ENCODE results near the gene ANO6. TPM values are rescaled to one million over a fixed set of nuclear protein-coding genes. Genes with fewer than 3 reads are reported as not detected.

Gene ANO6
- total RNA-seq, 1 donor from 2014 or later, result 48.6 TPM

GRCh38 chr12:45400991-45401390 lies 185.1 kb downstream of the ANO6 start:
- DNase-seq (ENCODE audit: low read depth in 2 of 2), result no peak

DNA sequence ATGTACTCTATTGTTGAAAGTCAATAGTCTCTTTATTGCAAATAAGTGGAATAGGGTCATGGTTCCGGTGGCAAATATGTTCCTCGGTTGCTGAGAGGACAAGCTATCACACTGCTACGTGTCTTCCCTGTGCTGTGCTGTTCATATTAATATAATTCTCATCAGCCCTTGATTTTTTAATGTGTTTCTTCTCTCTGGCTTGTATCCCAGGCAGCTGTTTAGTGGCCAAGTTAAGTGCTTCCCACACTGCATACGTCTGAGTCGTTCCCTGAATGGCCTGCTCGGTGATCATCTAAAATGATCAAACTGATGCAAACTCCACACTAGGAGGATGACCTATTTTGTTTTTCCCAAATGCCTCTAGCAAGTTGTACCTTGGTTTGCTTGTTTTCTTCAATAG lies 186.4 kb downstream of the ANO6 start:
- DNase-seq (ENCODE audit: low read depth in 2 of 2), result no peak

DNA sequence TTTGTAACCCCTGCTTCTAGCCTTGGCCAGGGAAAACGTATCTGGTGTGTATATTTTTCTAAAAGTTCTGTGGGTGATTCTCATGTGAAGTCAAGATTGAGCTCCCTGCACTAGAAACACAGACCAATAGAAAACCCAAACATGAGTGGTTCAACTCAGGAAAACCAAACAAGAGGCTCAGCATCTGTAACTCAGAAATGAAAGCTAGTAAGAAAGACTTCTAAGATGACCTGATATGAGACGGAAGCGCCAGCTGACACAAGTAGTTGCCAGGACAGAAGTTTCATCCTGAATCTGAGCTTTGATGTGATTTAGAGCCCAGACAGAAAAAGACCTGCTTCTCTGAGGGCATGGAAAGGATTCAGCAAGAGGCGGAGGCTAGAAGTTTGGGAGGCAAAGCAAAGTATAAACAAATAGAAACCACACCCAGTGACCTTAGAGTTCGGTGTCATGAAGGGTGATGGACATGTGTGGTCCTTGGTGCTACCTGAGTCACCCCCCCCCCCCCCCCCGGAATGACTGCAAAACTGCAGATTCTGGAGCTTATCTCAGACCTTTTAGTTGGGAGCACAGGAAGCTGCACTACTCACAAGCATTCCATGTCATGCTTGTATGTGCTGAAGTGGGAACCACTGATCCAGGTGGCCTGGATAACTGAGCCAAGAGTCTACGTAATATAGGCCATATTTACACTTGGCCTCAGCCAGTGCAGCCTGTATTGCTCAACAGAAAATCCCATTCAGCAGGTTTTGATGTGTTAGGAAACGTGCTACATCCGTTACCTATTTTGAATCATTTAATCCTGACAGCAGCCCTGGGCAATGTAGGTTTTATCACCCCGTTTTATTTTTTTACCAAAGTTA lies 191.3 kb downstream of the ANO6 start:
- no peak for DNase-seq (ENCODE audit: low read depth in 2 of 2)

DNA sequence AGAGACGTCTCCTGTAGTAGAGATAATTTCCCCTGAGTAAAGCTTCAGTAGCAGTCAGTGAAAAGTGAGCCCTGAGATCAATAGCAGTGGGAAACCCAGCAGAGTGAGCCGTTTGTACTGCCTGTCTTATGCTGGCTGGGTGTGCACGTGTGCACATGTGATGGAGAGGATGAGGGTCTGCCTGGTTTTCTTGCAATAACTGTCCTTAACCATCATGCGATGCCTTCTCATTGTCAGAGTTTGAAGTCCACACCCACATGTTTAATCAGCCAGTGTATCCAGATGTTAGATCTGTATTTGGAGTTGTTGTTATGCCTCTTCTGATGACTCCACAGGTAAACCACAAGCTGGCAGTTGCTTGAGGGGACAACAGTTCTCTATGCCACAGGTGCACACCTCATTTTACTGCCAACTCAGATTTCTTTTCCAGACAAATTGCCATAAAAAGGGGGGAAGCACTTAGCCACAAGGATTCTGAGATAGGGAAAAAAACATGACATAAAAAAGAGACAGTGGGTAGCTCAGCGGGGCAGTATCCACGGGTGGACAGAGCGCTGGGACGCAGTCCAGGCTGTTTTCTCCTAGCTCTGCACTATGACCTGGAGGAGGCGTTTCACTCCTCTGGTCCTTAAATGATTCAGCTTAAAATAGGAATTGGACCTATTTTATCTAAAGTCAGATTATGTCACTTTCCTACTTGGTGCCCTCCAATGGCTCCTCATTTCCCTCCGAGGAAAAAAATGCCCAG lies 192.3 kb downstream of the ANO6 start:
- no peak for DNase-seq (ENCODE audit: low read depth in 2 of 2)

- no peak for DNase-seq (ENCODE audit: low read depth in 2 of 2)
Measured at GRCh38 chr12:45408729-45409114, 192.8 kb downstream of the ANO6 start.

DNA sequence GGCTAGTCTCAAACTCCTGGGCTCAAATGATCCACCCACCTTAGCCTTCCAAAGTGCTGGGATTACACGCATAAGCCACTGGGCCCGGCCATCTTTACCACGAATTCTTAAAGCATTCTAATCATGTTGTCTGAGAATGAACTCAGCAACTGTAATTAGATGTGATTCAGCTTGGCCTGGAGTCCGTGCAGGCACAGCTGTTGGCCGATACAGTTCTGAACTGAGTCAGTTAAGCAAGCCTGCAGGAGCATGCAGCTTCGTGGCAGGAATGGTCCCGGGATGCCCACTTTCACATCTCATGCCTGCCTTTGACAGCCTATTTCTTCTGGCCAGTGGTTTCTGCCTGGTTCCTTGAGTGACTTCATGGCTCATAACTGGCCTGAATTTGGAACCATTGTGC lies 194.1 kb downstream of the ANO6 start:
- no peak for DNase-seq (ENCODE audit: low read depth in 2 of 2)

DNA sequence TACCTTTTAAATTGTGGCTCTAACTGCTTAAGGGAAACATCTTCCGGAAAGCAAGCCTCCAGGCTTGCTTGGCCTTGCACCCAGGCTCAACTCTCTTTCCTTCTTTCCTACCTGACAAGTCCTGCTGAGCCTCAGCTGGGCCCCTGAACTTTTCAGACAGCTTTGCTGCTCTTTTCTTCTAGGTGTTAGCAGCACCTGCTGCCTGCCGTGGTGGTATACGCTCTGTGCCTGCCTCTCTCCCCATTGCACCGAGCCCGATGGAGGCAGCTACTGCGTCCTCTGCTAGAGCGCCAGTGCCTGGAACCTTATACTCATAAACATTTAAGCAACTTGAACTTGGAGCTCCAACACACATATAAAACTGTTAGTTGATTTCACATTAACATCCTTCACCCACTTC lies 195.7 kb downstream of the ANO6 start:
- no peak for DNase-seq (ENCODE audit: low read depth in 2 of 2)

DNA sequence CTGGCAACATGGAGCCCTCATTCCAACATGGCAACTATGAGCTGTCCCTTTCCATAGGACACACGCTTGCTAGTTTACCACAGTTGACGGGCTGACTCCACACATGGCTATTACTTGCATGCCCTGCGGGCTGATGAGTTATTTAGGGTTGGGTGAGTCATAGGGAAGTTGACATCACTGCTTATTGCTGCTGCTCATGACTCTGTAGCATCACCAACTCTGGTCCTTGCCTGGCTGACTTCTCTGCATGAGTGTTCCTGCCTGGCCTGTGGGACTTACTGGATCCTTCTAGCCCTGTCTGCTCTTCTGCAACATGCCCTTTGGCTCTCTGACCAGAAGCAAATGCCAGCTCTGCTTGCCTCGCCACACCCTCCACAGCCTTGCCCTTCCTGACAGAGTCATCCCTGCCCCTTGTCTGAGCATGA lies 199.5 kb downstream of the ANO6 start:
- peak; percentile 67 to 99 for DNase-seq (ENCODE audit: low read depth in 2 of 2)

DNA sequence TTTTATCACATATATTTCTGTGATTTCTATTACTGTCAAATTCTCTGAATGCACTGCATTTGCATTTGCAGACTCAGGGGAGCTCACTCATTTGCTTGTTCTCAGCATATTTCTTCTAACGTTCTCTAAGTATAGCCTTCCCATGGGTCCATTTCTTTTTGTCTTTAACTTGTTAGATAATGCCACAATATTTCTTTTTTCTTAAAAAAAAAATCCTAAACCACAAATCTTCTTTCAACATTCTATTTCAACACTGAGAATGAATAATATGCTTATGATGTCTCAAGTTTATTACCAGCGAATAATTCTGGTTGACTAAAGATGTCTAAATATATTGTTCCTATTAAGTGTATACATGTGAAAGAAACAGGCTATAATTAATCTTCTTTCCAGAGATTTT lies 200.2 kb downstream of the ANO6 start:
- DNase-seq (ENCODE audit: low read depth in 2 of 2), result no peak

DNA sequence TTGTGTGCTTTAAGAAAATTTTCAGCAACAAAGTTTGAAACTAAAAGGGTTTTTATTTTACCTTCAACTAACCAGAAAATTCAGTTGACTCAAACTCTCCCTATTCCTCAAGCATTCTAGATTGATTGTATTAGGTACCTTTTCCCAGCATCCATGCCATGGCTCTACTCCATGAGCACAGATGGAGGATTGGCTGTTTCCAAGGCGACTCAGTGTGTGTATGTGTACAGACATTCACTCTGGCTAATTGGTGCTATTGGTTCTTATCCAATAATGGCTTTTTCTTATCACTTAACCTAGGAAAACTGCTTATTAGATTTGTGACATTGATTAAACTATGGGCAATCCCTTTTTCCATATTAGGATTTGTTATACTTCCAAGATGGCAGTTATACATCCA lies 202.6 kb downstream of the ANO6 start:
- DNase-seq (ENCODE audit: low read depth in 2 of 2), result no peak

DNA sequence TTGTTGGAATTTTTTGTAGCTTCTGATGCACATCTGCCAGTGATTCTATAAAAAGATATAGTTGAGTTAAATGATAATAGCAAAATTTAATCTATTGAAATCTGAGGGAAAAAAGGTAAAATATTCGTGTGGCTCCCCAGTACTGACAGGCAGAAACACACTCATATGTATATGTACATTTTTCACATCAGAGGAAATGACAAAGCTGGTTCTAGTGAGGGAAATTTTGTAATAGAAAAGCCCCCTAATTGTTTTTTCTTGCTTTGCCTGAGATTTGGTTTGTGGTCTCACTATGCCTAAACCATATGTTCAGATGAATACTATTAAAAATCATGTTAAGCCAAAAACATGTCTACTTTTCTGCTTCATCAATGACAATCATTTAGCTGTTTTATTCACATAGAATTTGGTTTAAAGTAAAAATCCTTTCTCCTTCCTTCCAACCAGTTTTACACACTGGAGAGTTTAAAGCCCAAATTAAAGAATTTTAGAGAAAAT lies 203.5 kb downstream of the ANO6 start:
- no peak for DNase-seq (ENCODE audit: low read depth in 2 of 2)

- no peak for DNase-seq (ENCODE audit: low read depth in 2 of 2)
Measured at GRCh38 chr12:45421736-45422135, 205.8 kb downstream of the ANO6 start.

DNA sequence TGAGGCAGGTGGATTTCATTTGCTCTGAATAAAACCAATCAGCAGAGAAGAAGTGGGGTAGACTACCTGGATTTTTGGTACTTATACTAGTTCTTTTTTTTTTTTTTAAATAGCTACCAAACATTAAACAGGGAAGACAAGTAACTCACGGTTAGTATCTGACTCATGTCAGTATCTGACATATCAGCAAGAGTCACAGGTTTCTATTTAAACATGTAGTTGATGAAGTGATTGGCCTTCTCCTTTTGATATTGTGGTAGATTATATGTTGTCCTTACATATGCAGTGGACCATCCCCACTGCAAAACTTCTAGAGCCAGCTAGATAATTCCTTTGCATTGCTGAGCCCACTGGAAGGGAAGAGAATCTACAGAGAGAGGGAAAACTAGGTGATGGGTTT lies 208.0 kb downstream of the ANO6 start:
- no peak for DNase-seq (ENCODE audit: low read depth in 2 of 2)

DNA sequence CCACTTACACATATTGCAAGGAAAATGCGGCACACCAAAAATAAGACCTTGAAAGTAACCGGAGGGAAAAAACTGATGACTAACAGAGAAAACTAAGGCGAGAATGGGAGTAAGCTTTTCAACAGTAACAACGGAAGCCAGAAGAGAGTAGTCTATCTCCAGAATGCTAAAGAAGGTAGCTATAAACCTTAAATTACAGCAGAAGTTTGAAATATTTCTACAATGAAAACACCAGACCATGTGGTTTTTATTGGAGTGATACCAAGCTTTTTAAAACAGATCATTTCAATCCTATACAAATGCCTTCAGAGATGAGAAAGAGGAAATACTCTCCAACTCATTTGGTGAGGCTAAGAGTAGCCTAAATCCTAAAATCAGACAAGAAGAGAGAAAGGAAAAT lies 209.5 kb downstream of the ANO6 start:
- no peak for DNase-seq (ENCODE audit: low read depth in 2 of 2)

GRCh38 chr12:45426294-45426693 lies 210.4 kb downstream of the ANO6 start:
- no peak for DNase-seq (ENCODE audit: low read depth in 2 of 2)

GRCh38 chr12:45427042-45427441 lies 211.1 kb downstream of the ANO6 start:
- no peak for DNase-seq (ENCODE audit: low read depth in 2 of 2)

GRCh38 chr12:45429831-45430230 lies 213.9 kb downstream of the ANO6 start:
- no peak for DNase-seq (ENCODE audit: low read depth in 2 of 2)

GRCh38 chr12:45431126-45431525 lies 215.2 kb downstream of the ANO6 start:
- DNase-seq (ENCODE audit: low read depth in 2 of 2), result no peak

GRCh38 chr12:45432710-45433109 lies 216.8 kb downstream of the ANO6 start:
- DNase-seq (ENCODE audit: low read depth in 2 of 2), result no peak

- DNase-seq (ENCODE audit: low read depth in 2 of 2), result no peak
Measured at GRCh38 chr12:45433441-45433868, 217.6 kb downstream of the ANO6 start.

DNA sequence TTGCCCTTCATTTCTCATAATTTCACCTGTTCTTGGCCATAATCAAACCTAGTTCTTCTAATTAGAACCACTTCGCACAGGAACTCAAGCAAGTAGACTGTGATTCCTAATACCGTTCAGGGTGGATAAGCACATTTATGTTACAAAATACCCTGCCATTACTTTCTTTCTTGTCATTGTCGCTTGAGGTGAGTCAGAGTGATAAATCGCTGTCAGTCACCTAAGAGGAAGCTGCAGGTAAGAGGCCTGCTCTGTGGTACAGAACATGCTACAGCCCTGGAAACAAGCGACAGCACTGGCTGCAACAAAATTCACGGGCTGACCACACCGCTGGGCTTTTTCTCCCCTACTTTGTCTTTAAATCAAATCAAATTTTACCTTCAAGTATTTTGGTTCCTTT lies 218.2 kb downstream of the ANO6 start:
- no peak for DNase-seq (ENCODE audit: low read depth in 2 of 2)

GRCh38 chr12:45435945-45436710 lies 220.2 kb downstream of the ANO6 start:
- peak in 1 of 2 donors; percentile 44 for DNase-seq (ENCODE audit: low read depth in 2 of 2)

All from lung microvascular endothelial cell (primary cell).